Frontal cortex (tissue), 4 donors: ENCODE measurements around the gene MAPRE3. TPM values are rescaled to one million over a fixed set of nuclear protein-coding genes. Genes with fewer than 3 reads are reported as not detected.

Experiments used
- DNase-seq, 2 donors: peaks; one replicate each; pipeline ENCODE4 v3.0.0; 2012; ENCODE audit warnings: low spot score in 2 of 2
- FAIRE-seq: peaks from 2 replicates; lab custom pipeline; 2012; peaks lifted over from hg19 to GRCh38; lab: Jason Lieb, UNC
- total RNA-seq: library from RNA; depleted of rRNA; stranded (reverse); fragments of >200 nt; gene quantifications from one replicate; pipeline ENCODE4 v1.2.3, GENCODE V29; 2014
- donor health status: control.
- donor health status: control.
- donor health status: control.

The MAPRE3 gene
- total RNA-seq, 1 donor from 2014 or later: 13.9 TPM

- FAIRE-seq (no peak), DNase-seq (no peak)
These were observed 37.3 kb downstream of the MAPRE3 start for GRCh38 chr2:27007416-27008374.

GRCh38 chr2:27008678-27009077 lies 38.2 kb downstream of the MAPRE3 start:
- FAIRE-seq: no peak

GRCh38 chr2:27009083-27009482 lies 38.6 kb downstream of the MAPRE3 start:
- FAIRE-seq (no peak), DNase-seq (no peak)

More at GRCh38 chr2:27008678-27009077, 38.2 kb downstream of the MAPRE3 start:
- no peak for DNase-seq

GRCh38 chr2:27009716-27010115 lies 39.3 kb downstream of the MAPRE3 start:
- DNase-seq: no peak

GRCh38 chr2:27010139-27010538 lies 39.7 kb downstream of the MAPRE3 start:
- no peak for DNase-seq
- no peak for FAIRE-seq

More at GRCh38 chr2:27009716-27010115, 39.3 kb downstream of the MAPRE3 start:
- no peak for FAIRE-seq

GRCh38 chr2:27013738-27014137 lies 43.3 kb downstream of the MAPRE3 start:
- FAIRE-seq (no peak), DNase-seq (no peak)

- no peak for FAIRE-seq
- peak in 1 of 2 donors; percentile 10 for DNase-seq
These were observed 44.5 kb downstream of the MAPRE3 start for GRCh38 chr2:27014771-27015433.

- FAIRE-seq (no peak), DNase-seq (peak; percentile 50 to 64)
These were observed 46.4 kb downstream of the MAPRE3 start for GRCh38 chr2:27016801-27017325.

GRCh38 chr2:27018142-27018541 lies 47.7 kb downstream of the MAPRE3 start:
- FAIRE-seq (no peak), DNase-seq (no peak)

GRCh38 chr2:27019459-27019858 lies 49.0 kb downstream of the MAPRE3 start:
- no peak for FAIRE-seq
- peak in 1 of 2 donors; percentile 4 for DNase-seq

GRCh38 chr2:27019931-27020855 lies 49.8 kb downstream of the MAPRE3 start:
- no peak for FAIRE-seq
- peak in 1 of 2 donors; percentile 2 for DNase-seq

- FAIRE-seq (no peak), DNase-seq (peak in 1 of 2 donors; percentile 2)
These were observed 51.0 kb downstream of the MAPRE3 start for GRCh38 chr2:27021253-27022049.

- no peak for DNase-seq
- no peak for FAIRE-seq
These were observed 53.3 kb downstream of the MAPRE3 start for GRCh38 chr2:27023740-27024139.

GRCh38 chr2:27024188-27024587 lies 53.8 kb downstream of the MAPRE3 start:
- FAIRE-seq (no peak), DNase-seq (no peak)

- FAIRE-seq (no peak), DNase-seq (no peak)
These were observed 54.4 kb downstream of the MAPRE3 start for GRCh38 chr2:27024812-27025211.

- DNase-seq (no peak), FAIRE-seq (no peak)
These were observed 54.9 kb downstream of the MAPRE3 start for GRCh38 chr2:27025281-27025800.

GRCh38 chr2:27025861-27026851 lies 55.7 kb downstream of the MAPRE3 start:
- no peak for FAIRE-seq
- no peak for DNase-seq
